IMR-90 (cell line): ENCODE data around the gene TAGLN2. TPM values are rescaled to one million over a fixed set of nuclear protein-coding genes. Genes with fewer than 3 reads are reported as not detected.

Experiments used
- ATAC-seq: fragments of 200-7000 bp; cut with Tn5 transposase; 2 replicates; pipeline ENCODE4 v1.9.1; 2020; ENCODE audit warnings: low read depth, mild to moderate bottlenecking, moderate library complexity
- BruUV-seq: library from RNA; stranded (reverse); fragments of 400-500 nt; replicated peaks from 2 replicates; lab custom pipeline; 2021; lab: Mats Ljungman, UMichigan
- CTCF ChIA-PET: fragments of 300-600 bp; formaldehyde crosslinking; extraction: SDS; loops from one replicate; lab custom pipeline; 2021; ENCODE audit warnings: antibody characterized with exemption; lab: Yijun Ruan, JAX
- POLR2A ChIA-PET: fragments of 300-600 bp; sonication (Branson Sonifier 250); formaldehyde crosslinking; loops from one replicate; lab custom pipeline; 2022; ENCODE audit warnings: antibody characterized with exemption; ENCODE audit not compliant: unreplicated experiment; lab: Charles Lee
- DNase-seq: peaks from one replicate; pipeline ENCODE4 v3.0.0; 2013
- H2AFZ ChIP-seq: replicated peaks from 2 replicates; pipeline ENCODE3; 2013; ENCODE audit warnings: low read length, mild to moderate bottlenecking; ENCODE audit not compliant: poor library complexity
- H2AK5ac ChIP-seq: 2 replicates; pipeline ENCODE4 v1.6.1; 2013; ENCODE audit warnings: low read depth, low read length, inconsistent platforms
- H2AK9ac ChIP-seq: replicated peaks from 2 replicates; pipeline ENCODE3; 2013; ENCODE audit warnings: mild to moderate bottlenecking, low read depth, low read length, moderate library complexity; ENCODE audit not compliant: poor library complexity
- H2BK120ac ChIP-seq: 2 replicates; pipeline ENCODE4 v1.6.1; 2013; ENCODE audit warnings: low read depth, low read length, inconsistent platforms
- H2BK15ac ChIP-seq: 3 replicates; pipeline ENCODE4 v1.6.1; 2013; ENCODE audit warnings: low read depth, low read length, inconsistent platforms
- H2BK20ac ChIP-seq: 2 replicates; pipeline ENCODE4 v1.6.1; 2013; ENCODE audit warnings: low read depth, mild to moderate bottlenecking, inconsistent platforms, low read length, moderate library complexity
- H2BK5ac ChIP-seq: 2 replicates; pipeline ENCODE4 v1.6.1; 2013; ENCODE audit warnings: mild to moderate bottlenecking, low read depth, low read length, inconsistent platforms; ENCODE audit not compliant: poor library complexity, severe bottlenecking
- H3K14ac ChIP-seq: replicated peaks from 2 replicates; pipeline ENCODE4 v1.6.1; 2013; ENCODE audit warnings: low read depth, low read length, inconsistent platforms
- H3K18ac ChIP-seq: 2 replicates; pipeline ENCODE4 v1.6.1; 2013; ENCODE audit warnings: low read depth, low read length, control low read depth
- H3K23ac ChIP-seq: 2 replicates; pipeline ENCODE4 v1.6.1; 2013; ENCODE audit warnings: low read depth, low read length, inconsistent platforms
- H3K27ac ChIP-seq: 2 replicates; pipeline ENCODE4 v1.5.1; 2013; ENCODE audit warnings: mild to moderate bottlenecking, control low read depth, low read length; ENCODE audit not compliant: insufficient read depth
- H3K27me3 ChIP-seq: 2 replicates; pipeline ENCODE4 v1.6.1; 2013; ENCODE audit warnings: low read length; ENCODE audit not compliant: control insufficient read depth, insufficient read depth
- H3K36me3 ChIP-seq: 2 replicates; pipeline ENCODE4 v1.6.1; 2013; ENCODE audit warnings: low read length, mixed read lengths; ENCODE audit not compliant: control insufficient read depth, insufficient read depth
- H3K4ac ChIP-seq: 2 replicates; pipeline ENCODE4 v1.6.1; 2013; ENCODE audit warnings: low read depth, low read length, inconsistent platforms
- H3K4me1 ChIP-seq: 2 replicates; pipeline ENCODE4 v1.6.1; 2013; ENCODE audit warnings: low read length, mixed read lengths; ENCODE audit not compliant: control insufficient read depth, insufficient read depth
- H3K4me2 ChIP-seq: 2 replicates; pipeline ENCODE4 v1.6.1; 2013; ENCODE audit warnings: low read depth, mild to moderate bottlenecking, control low read depth, low read length, moderate library complexity
- H3K4me3 ChIP-seq: 2 replicates; pipeline ENCODE4 v1.5.1; 2013; ENCODE audit warnings: low read depth, mild to moderate bottlenecking, control low read depth, low read length, moderate library complexity; ENCODE audit not compliant: insufficient read depth
- H3K56ac ChIP-seq: 2 replicates; pipeline ENCODE4 v1.6.1; 2013; ENCODE audit warnings: low read length, inconsistent platforms; ENCODE audit not compliant: insufficient read depth; ENCODE audit errors: extremely low read depth
- H3K79me1 ChIP-seq, 2 experiments: 2 replicates each; pipeline ENCODE4 v1.6.1; 2013; ENCODE audit warnings: low read length in 2 of 2, inconsistent platforms in 1 of 2, low read depth in 1 of 2
- H3K9ac ChIP-seq: 2 replicates; pipeline ENCODE4 v1.6.1; 2013; ENCODE audit warnings: low read depth, low read length, control low read depth
- H3K9me1 ChIP-seq: 2 replicates; pipeline ENCODE4 v1.6.1; 2013; ENCODE audit warnings: low read length, inconsistent platforms; ENCODE audit not compliant: insufficient read depth
- H3K9me3 ChIP-seq: 2 replicates; pipeline ENCODE4 v1.6.1; 2013; ENCODE audit warnings: low read length; ENCODE audit not compliant: control insufficient read depth, insufficient read depth
- H4K20me1 ChIP-seq: 2 replicates; pipeline ENCODE4 v1.6.1; 2013; ENCODE audit warnings: low read length, inconsistent platforms; ENCODE audit not compliant: insufficient read depth
- H4K5ac ChIP-seq: 2 replicates; pipeline ENCODE4 v1.6.1; 2013; ENCODE audit warnings: mild to moderate bottlenecking, low read depth, low read length, control low read depth
- H4K8ac ChIP-seq, 2 experiments: 2 replicates each; pipeline ENCODE4 v1.6.1; 2013; ENCODE audit warnings: low read depth in 2 of 2, low read length in 2 of 2, control low read depth in 1 of 2, inconsistent platforms in 1 of 2
- H4K91ac ChIP-seq: 2 replicates; pipeline ENCODE4 v1.6.1; 2013; ENCODE audit warnings: low read depth, low read length, inconsistent platforms; ENCODE audit not compliant: insufficient read depth
- BHLHE40 ChIP-seq: fragments of 150-350 bp; IDR thresholded peaks from 2 replicates; pipeline ENCODE4 v1.6.1; 2016; ENCODE audit warnings: mild to moderate bottlenecking, low read depth, low read length
- CEBPB ChIP-seq: IDR thresholded peaks from 2 replicates; pipeline ENCODE4 v1.6.1; 2012; ENCODE audit warnings: low read depth, low read length, improper control_type of control experiment
- CHD1 ChIP-seq: IDR thresholded peaks from 2 replicates; pipeline ENCODE4 v1.6.1; 2012; ENCODE audit warnings: low read depth, low read length, improper control_type of control experiment
- ELK1 ChIP-seq: fragments of 150-350 bp; IDR thresholded peaks from 2 replicates; pipeline ENCODE4 v1.6.1; 2016; ENCODE audit warnings: low read depth, mild to moderate bottlenecking, low read length, moderate library complexity, borderline replicate concordance
- FOS ChIP-seq: fragments of 150-350 bp; IDR thresholded peaks from 2 replicates; pipeline ENCODE4 v1.6.1; 2016; ENCODE audit warnings: low read depth, low read length
- MXI1 ChIP-seq: IDR thresholded peaks from 2 replicates; pipeline ENCODE4 v1.6.1; 2012; ENCODE audit warnings: low read depth, mild to moderate bottlenecking, low read length, moderate library complexity, borderline replicate concordance
- NFE2L2 ChIP-seq: fragments of 150-350 bp; IDR thresholded peaks from 2 replicates; pipeline ENCODE4 v1.6.1; 2016; ENCODE audit warnings: low read depth, mild to moderate bottlenecking, low read length
- POLR2A ChIP-seq: IDR thresholded peaks from 2 replicates; pipeline ENCODE4 v1.6.1; 2012; ENCODE audit warnings: mild to moderate bottlenecking, low read depth, low read length
- RAD21 ChIP-seq: IDR thresholded peaks from 2 replicates; pipeline ENCODE4 v1.6.1; 2012; ENCODE audit warnings: low read length, improper control_type of control experiment
- RCOR1 ChIP-seq: IDR thresholded peaks from 2 replicates; pipeline ENCODE4 v1.6.1; 2012; ENCODE audit warnings: mild to moderate bottlenecking, low read length, improper control_type of control experiment; ENCODE audit not compliant: insufficient replicate concordance
- RFX5 ChIP-seq: IDR thresholded peaks from 2 replicates; pipeline ENCODE4 v1.8.0; 2012; ENCODE audit warnings: low read depth, mild to moderate bottlenecking, low read length, moderate library complexity
- WGBS, 2 experiments: methylation state at CpG; one replicate each; pipeline versions ENCODE4 v1.1.5 to v1.1.7; 2013; ENCODE audit warnings: missing lambda C conversion rate in 2 of 2; ENCODE audit not compliant: insufficient read length in 1 of 2; ENCODE audit errors: extremely low coverage in 2 of 2; 5-methylcytosine and 5-hydroxymethylcytosine counted together
- dilution Hi-C: fragments of 300-500 bp; cut with HindIII; formaldehyde crosslinking; loops from one replicate; pipeline ENCODE4 v1.14.3; 2018; ENCODE audit warnings: low sequenced_read_pairs; ENCODE audit not compliant: unreplicated experiment
- in situ Hi-C: fragments of 300-500 bp; cut with MboI; formaldehyde crosslinking; loops from 3 replicates; pipeline ENCODE4 v1.14.3; 2019; ENCODE audit warnings: low sequenced_read_pairs, inconsistent platforms, mixed read lengths
- intact Hi-C: fragments of 100-400 bp; cut with micrococcal nuclease; formaldehyde crosslinking; loops from 2 replicates; pipeline ENCODE4 v1.10.0; 2022
- polyA plus RNA-seq, 3 experiments: library from polyadenylated mRNA; depleted of rRNA; stranded (reverse); fragments of >200 nt; gene quantifications; 2 replicates each; pipeline ENCODE4 v1.2.3, GENCODE V29; 2012; ENCODE audit warnings: low replicate concordance in 1 of 3
- total RNA-seq: library from RNA; depleted of rRNA; stranded (reverse); fragments of >200 nt; gene quantifications from 2 replicates; pipeline ENCODE4 v1.2.3, GENCODE V29; 2012
- TF ChIP-seq, protein P1 (sequence below): fragments of 150-350 bp; IDR thresholded peaks from 2 replicates; pipeline ENCODE4 v1.6.1; 2017; ENCODE audit warnings: mild to moderate bottlenecking, antibody characterized with exemption, low read length, low read depth
- TF ChIP-seq, protein P2 (sequence below): conservative IDR thresholded peaks from 2 replicates; pipeline ENCODE4 v1.5.1; 2012; ENCODE audit warnings: mild to moderate bottlenecking, low read depth, low read length, improper control_type of control experiment

The TAGLN2 gene
- total and polyA plus RNA-seq, 2 of the 4 experiments (the other 2 are of a cell fraction), result 440 to 634 TPM

GRCh38 chr1:159924025-159924790 is 1.1 kb downstream of the TAGLN2 start:
- peak overlapping the region; percentile 84 for H2AFZ ChIP-seq
- H3K4me3 ChIP-seq, result peak overlapping the region; percentile 83
- DNase-seq (peak; percentile 89), ATAC-seq (peak; percentile 50)
- in situ Hi-C loops (no loop called here), dilution Hi-C loops (no loop called here), intact Hi-C loops (loop anchor here (2.0 to 10.0 kb wide), 3 partner anchors 33 to 291 kb away; no protein-coding TSS in a partner anchor)
- peak overlapping the region; percentile 96 for H4K91ac ChIP-seq
- H3K18ac ChIP-seq, result peak overlapping the region; percentile 84
- H2BK15ac ChIP-seq, result peak overlapping the region; percentile 85; the same call in 2 of the 3 replicates
- H3K56ac ChIP-seq, result peak overlapping the region; percentile 90
- ChIA-PET CTCF (no interaction called here), POLR2A (interaction anchor here (0.6 kb wide), 1 partner anchor 652 kb away, joined by 3 read pairs; no protein-coding TSS in a partner anchor)
- peak overlapping the region; percentile 87 for H3K14ac ChIP-seq
- H4K8ac ChIP-seq, result peak overlapping the region; percentile 80 to 85
- WGBS, 2 experiments, result 0% methylated on average over 1 of the region's 31 CpGs; no CpG with 5 or more reads in 1 of the 2 experiments
- H2BK20ac ChIP-seq, result peak overlapping the region; percentile 10
- H3K79me1 ChIP-seq, result peaks cover 5 to 50% of the 10 kb centered on the region in 2 experiments; a peak in 3 of 4 replicates
- peaks cover 23% of the 10 kb centered on the region for H3K9me1 ChIP-seq
- peak overlapping the region; percentile 91 for H3K23ac ChIP-seq
- H2BK5ac ChIP-seq, result peak overlapping the region; percentile 85
- H3K9me3 ChIP-seq, result no peaks in the 10 kb centered on the region
- H3K4me1 ChIP-seq, result peaks cover 15% of the 10 kb centered on the region
- H3K4me2 ChIP-seq, result peak overlapping the region; percentile 91
- H3K36me3 ChIP-seq, result peaks cover 18% of the 10 kb centered on the region
- peaks cover 47% of the 10 kb centered on the region for H4K20me1 ChIP-seq
- no peaks in the 10 kb centered on the region for H3K27me3 ChIP-seq
- peak overlapping the region; percentile 94 for H2BK120ac ChIP-seq
- peak overlapping the region; percentile 100 for H2AK9ac ChIP-seq
- H3K27ac ChIP-seq, result peak overlapping the region; percentile 90
- H3K9ac ChIP-seq, result peak overlapping the region; percentile 83
- peak overlapping the region; percentile 95 for H3K4ac ChIP-seq
- peak overlapping the region; percentile 80 for H4K5ac ChIP-seq
- peak overlapping the region; percentile 89 for H2AK5ac ChIP-seq
- BruUV-seq, result no TSS peak
- TF ChIP-seq, protein P1, sequence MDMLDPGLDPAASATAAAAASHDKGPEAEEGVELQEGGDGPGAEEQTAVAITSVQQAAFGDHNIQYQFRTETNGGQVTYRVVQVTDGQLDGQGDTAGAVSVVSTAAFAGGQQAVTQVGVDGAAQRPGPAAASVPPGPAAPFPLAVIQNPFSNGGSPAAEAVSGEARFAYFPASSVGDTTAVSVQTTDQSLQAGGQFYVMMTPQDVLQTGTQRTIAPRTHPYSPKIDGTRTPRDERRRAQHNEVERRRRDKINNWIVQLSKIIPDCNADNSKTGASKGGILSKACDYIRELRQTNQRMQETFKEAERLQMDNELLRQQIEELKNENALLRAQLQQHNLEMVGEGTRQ, result no peak
- TF ChIP-seq CEBPB (peak; percentile 38; the same call in 1 of the 2 replicates), ELK1 (no peak), POLR2A (peak; percentile 5; the same call in 1 of the 2 replicates), CHD1 (peak; percentile 34; the same call in 1 of the 2 replicates), RFX5 (no peak), RAD21 (no peak), NFE2L2 (peak; percentile 39; the same call in 1 of the 2 replicates), FOS (peak; percentile 99), MXI1 (no peak), RCOR1 (peak; percentile 12), BHLHE40 (peak; percentile 30; the same call in 1 of the 2 replicates)
- TF ChIP-seq, protein P2, sequence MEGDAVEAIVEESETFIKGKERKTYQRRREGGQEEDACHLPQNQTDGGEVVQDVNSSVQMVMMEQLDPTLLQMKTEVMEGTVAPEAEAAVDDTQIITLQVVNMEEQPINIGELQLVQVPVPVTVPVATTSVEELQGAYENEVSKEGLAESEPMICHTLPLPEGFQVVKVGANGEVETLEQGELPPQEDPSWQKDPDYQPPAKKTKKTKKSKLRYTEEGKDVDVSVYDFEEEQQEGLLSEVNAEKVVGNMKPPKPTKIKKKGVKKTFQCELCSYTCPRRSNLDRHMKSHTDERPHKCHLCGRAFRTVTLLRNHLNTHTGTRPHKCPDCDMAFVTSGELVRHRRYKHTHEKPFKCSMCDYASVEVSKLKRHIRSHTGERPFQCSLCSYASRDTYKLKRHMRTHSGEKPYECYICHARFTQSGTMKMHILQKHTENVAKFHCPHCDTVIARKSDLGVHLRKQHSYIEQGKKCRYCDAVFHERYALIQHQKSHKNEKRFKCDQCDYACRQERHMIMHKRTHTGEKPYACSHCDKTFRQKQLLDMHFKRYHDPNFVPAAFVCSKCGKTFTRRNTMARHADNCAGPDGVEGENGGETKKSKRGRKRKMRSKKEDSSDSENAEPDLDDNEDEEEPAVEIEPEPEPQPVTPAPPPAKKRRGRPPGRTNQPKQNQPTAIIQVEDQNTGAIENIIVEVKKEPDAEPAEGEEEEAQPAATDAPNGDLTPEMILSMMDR, result peak; percentile 18; the same call in 1 of the 2 replicates
